ENCODE data around the gene LRRFIP2.

GRCh38 chr3:37183976-37184375, 9.6 kb upstream of the LRRFIP2 start:
- TF ChIP-seq CTCF (IDR thresholded peaks at IDR 0.05): no peak
- TF ChIP-seq EZH2 (IDR thresholded peaks at IDR 0.05; ENCODE audit: borderline replicate concordance, insufficient read depth, low read depth, low read length, poor library complexity, severe bottlenecking): no peak

Data from B cell (primary cell).